Activated CD4-positive, alpha-beta memory T cell treated with anti-CD3 and anti-CD28 coated beads for 36 hours (primary cell): ENCODE data around the gene WDR45. TPM values are rescaled to one million over a fixed set of nuclear protein-coding genes. Genes with fewer than 3 reads are reported as not detected.

Experiments used
- CTCF ChIA-PET: fragments of 350-600 bp; sonication (Branson Sonifier 250); formaldehyde crosslinking; loops from one replicate; lab custom pipeline; 2021; ENCODE audit warnings: antibody characterized with exemption, inconsistent platforms; lab: Charles Lee
- POLR2A ChIA-PET: fragments of 350-600 bp; sonication (Branson Sonifier 250); formaldehyde crosslinking; loops from one replicate; lab custom pipeline; 2021; ENCODE audit warnings: antibody characterized with exemption; lab: Charles Lee
- DNase-seq: peaks from one replicate; pipeline ENCODE4 v3.0.0-alpha.2; 2020
- H3K27ac Mint-ChIP-seq: one replicate; pipeline ENCODE4 v1.8.0; 2021; ENCODE audit warnings: mixed read lengths
- H3K27me3 Mint-ChIP-seq: one replicate; pipeline ENCODE4 v1.8.0; 2021; ENCODE audit warnings: mixed read lengths
- H3K36me3 Mint-ChIP-seq: one replicate; pipeline ENCODE4 v1.8.0; 2021; ENCODE audit warnings: mixed read lengths
- H3K4me1 Mint-ChIP-seq: one replicate; pipeline ENCODE4 v1.8.0; 2021; ENCODE audit warnings: low read depth, mixed read lengths
- H3K4me3 Mint-ChIP-seq: one replicate; pipeline ENCODE4 v1.8.0; 2021; ENCODE audit warnings: mild to moderate bottlenecking, mixed read lengths
- H3K9me3 Mint-ChIP-seq: one replicate; pipeline ENCODE4 v1.8.0; 2021; ENCODE audit warnings: mixed read lengths
- intact Hi-C: fragments of 100-400 bp; cut with micrococcal nuclease; formaldehyde crosslinking; loops from one replicate; pipeline ENCODE4 v1.15.1; 2023
- total RNA-seq, 2 experiments: library from RNA; stranded (reverse); gene quantifications; one replicate each; pipeline ENCODE4 v1.2.3, GENCODE V29; 2021

WDR45 gene
- total RNA-seq, 2 experiments from 2014 or later = 23.3 to 28.9 TPM

DNA sequence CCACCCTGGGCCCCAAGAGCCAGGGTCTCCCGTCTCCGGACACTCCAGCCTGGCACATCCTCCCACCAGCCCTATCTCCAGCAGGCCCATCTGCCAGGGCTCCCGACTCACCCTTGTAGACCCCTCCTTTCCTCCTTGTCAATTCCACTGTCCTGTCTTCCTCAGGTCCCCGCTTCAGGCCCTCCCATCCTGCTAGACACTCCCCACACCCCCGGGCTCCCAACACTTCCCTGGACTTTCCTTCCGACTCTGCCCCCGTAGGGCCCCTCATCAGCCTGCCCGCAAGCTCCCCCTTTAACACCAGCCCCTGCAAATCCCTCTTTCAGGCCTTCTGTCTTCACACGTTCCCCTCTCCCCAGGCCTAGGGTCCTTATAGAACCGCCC, 7.0 kb downstream of the WDR45 start:
- H3K9me3 Mint-ChIP-seq = no peaks in the 10 kb centered on the region
- H3K27ac Mint-ChIP-seq = no peak overlapping the region
- intact Hi-C loops = no loop called here
- H3K4me3 Mint-ChIP-seq = peak overlapping the region; percentile 77
- POLR2A ChIA-PET = no interaction called here
- H3K4me1 Mint-ChIP-seq = peaks cover 10% of the 10 kb centered on the region
- peaks cover 5% of the 10 kb centered on the region for H3K36me3 Mint-ChIP-seq
- no peaks in the 10 kb centered on the region for H3K27me3 Mint-ChIP-seq
- no peak for DNase-seq
- CTCF ChIA-PET = no interaction called here

DNA sequence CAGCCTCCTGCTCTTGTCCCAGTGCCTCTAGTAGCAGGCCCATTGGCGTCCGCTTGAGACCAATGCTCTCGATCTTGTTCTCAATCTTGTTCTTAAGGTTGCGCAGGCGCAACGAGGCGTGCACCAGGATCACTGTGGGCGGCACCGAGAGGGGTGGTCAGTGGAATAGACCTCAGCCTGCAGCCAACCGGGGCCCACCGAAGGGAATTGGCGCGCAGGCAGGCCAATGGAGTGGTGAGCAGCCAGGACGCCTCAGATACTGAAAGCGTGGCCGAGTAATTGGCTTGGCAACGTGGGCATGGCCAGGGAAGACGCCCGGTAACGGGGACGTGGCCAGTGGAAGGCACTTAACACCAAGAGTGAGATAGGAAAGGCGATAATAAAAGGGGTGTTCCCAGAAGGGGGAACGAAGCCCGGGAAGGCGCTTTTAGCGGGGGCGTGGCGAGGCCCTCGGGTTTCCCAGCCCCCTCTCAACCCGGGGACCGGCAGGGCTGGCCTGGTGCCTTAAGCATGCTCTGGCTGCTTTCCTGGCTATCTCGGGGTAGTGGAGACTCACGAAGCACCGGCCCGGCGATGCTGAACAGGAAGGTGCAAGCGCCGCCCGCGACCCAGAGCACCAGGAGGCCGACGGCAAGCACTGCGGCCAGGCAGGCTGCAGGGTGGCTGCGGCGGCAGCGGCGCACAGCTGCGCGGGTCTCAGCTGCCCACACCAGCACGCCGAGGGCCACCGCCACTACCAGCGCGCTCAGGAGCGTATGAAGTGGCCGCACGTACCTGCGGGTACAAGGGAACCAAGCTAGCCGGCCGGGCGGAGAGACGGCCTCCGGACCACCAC, 7.6 kb downstream of the WDR45 start:
- ChIA-PET POLR2A (no interaction called here), CTCF (no interaction called here)
- no peaks in the 10 kb centered on the region for H3K9me3 Mint-ChIP-seq
- no peak for DNase-seq
- H3K36me3 Mint-ChIP-seq = peaks cover 5% of the 10 kb centered on the region
- H3K4me1 Mint-ChIP-seq = peaks cover 10% of the 10 kb centered on the region
- intact Hi-C loops = no loop called here
- H3K4me3 Mint-ChIP-seq = no peak overlapping the region
- no peaks in the 10 kb centered on the region for H3K27me3 Mint-ChIP-seq
- no peak overlapping the region for H3K27ac Mint-ChIP-seq

DNA sequence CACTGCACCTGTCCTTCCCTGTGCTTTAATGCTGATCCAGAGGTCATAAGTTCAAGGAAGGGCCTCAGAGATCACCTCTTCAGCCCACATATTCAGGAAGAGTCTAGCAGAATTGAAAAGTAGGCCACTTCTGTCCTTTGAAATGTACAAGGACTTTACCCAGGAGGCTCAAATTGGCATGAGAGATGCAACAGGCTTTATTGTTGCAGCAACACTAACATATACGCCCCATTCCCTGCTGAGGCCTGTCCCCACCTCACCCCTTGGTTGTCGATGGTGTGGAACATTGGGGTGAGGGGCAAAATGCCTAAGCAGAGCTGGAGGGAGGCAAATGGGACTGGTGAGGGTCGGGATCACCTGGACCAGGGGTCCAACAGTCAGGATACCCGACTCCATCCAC, 8.7 kb downstream of the WDR45 start:
- Mint-ChIP-seq H3K27ac (no peak overlapping the region), H3K36me3 (peaks cover 5% of the 10 kb centered on the region), H3K4me1 (peaks cover 10% of the 10 kb centered on the region), H3K4me3 (no peak overlapping the region), H3K27me3 (no peaks in the 10 kb centered on the region), H3K9me3 (no peaks in the 10 kb centered on the region)
- intact Hi-C loops = no loop called here
- no peak for DNase-seq
- POLR2A ChIA-PET = no interaction called here
- CTCF ChIA-PET = interaction anchor here (1.0 kb wide), 1 partner anchor 27 kb away, joined by 3 read pairs; no protein-coding TSS in a partner anchor

DNA sequence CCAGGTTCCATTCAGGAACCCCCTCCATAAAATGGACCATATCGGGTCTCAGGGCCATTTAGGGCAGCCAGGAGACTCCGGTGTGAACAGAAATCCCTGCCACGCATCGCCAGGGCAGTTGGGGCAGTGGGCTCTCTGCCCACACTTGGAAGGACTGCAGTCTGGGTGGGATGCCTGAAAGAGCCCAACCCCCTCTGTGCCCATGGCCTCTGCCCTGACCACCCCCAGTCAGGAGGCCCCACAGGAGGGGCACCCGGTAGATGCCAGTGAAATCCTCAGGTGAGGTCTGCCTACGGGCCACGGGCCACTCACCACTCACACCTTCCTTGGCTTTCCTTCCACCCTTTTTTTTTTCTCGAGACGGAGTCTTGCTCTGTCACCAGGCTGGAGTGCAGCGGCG, 10.6 kb downstream of the WDR45 start:
- H3K9me3 Mint-ChIP-seq = no peaks in the 10 kb centered on the region
- ChIA-PET CTCF (no interaction called here), POLR2A (no interaction called here)
- intact Hi-C loops = no loop called here
- no peak for DNase-seq
- no peaks in the 10 kb centered on the region for H3K27me3 Mint-ChIP-seq
- peaks cover 5% of the 10 kb centered on the region for H3K36me3 Mint-ChIP-seq
- no peak overlapping the region for H3K4me3 Mint-ChIP-seq
- H3K4me1 Mint-ChIP-seq = peaks cover 7% of the 10 kb centered on the region
- no peak overlapping the region for H3K27ac Mint-ChIP-seq

DNA sequence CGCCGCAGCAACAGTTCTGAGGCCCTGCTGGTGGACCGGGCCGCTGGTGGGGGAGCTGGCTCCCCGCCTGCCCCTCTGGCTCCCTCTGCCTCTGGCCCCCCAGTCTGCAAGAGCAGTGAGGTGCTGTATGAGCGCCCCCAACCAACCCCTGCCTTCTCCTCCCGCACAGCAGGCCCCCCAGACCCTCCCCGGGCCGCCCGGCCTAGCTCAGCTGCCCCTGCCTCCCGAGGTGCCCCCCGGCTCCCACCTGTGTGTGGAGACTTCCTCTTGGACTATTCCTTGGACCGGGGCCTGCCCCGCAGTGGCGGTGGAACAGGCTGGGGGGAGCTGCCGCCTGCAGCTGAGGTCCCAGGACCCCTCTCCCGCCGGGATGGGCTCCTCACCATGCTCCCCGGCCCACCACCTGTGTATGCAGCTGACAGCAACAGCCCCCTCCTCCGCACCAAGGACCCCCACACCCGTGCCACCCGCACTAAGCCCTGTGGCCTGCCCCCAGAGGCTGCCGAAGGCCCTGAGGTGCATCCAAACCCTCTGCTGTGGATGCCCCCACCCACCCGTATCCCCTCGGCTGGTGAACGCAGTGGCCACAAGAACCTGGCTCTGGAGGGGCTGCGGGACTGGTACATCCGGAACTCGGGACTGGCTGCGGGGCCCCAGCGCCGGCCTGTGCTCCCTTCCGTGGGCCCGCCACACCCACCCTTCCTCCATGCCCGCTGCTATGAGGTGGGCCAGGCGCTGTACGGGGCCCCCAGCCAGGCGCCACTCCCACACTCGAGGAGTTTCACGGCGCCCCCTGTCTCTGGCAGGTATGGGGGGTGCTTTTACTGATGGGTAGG, 12.2 kb downstream of the WDR45 start:
- Mint-ChIP-seq H3K4me1 (no peaks in the 10 kb centered on the region), H3K4me3 (no peak overlapping the region), H3K27ac (no peak overlapping the region), H3K9me3 (no peaks in the 10 kb centered on the region), H3K27me3 (no peaks in the 10 kb centered on the region), H3K36me3 (peaks cover 5% of the 10 kb centered on the region)
- no peak for DNase-seq
- ChIA-PET CTCF (no interaction called here), POLR2A (no interaction called here)
- intact Hi-C loops = no loop called here

DNA sequence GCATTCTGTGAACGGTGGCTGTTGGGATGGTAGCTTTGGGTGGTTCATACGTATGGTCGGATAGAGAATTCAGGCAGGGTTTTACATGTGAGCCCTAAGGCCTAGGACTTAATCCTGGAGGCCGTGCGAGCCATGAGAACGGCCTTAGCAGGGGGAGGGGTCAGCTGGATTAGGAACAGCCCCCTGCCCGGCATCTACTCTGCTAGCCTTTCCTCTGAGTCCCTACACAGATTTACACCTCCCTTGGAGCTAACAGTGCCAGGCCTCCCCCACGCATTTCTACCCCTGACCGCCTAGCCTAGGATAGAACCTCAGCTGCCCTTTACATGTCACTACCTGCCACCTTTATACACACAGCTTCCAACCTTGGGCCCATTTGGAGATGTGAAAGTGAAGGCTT, 13.0 kb downstream of the WDR45 start:
- no peaks in the 10 kb centered on the region for H3K27me3 Mint-ChIP-seq
- no peak for DNase-seq
- no peak overlapping the region for H3K4me3 Mint-ChIP-seq
- intact Hi-C loops = no loop called here
- H3K27ac Mint-ChIP-seq = no peak overlapping the region
- peaks cover 2% of the 10 kb centered on the region for H3K36me3 Mint-ChIP-seq
- no peaks in the 10 kb centered on the region for H3K4me1 Mint-ChIP-seq
- H3K9me3 Mint-ChIP-seq = no peaks in the 10 kb centered on the region
- CTCF ChIA-PET = no interaction called here
- POLR2A ChIA-PET = no interaction called here

DNA sequence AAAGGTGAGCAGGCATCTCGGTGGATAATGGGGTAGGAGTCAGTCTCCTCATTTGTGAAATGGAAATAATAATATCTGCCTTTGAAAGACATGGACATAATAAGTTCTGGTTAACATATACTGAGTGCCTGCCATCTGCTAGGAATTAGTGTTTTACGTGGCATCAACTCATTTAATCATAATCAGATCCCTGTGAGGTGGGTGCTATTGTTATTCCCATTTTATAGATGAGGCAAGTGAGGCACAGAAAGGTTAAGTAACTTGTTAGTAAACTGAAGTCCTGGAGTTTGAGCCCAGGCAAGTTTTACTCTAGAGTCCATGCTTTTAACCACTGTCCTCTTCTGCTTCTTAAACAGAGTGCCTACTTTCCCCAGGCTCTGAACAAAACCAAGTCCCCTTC, 13.4 kb downstream of the WDR45 start:
- POLR2A ChIA-PET = no interaction called here
- Mint-ChIP-seq H3K27me3 (no peaks in the 10 kb centered on the region), H3K4me1 (no peaks in the 10 kb centered on the region), H3K9me3 (no peaks in the 10 kb centered on the region), H3K4me3 (no peak overlapping the region), H3K27ac (no peak overlapping the region), H3K36me3 (no peaks in the 10 kb centered on the region)
- no peak for DNase-seq
- CTCF ChIA-PET = no interaction called here
- intact Hi-C loops = no loop called here

DNA sequence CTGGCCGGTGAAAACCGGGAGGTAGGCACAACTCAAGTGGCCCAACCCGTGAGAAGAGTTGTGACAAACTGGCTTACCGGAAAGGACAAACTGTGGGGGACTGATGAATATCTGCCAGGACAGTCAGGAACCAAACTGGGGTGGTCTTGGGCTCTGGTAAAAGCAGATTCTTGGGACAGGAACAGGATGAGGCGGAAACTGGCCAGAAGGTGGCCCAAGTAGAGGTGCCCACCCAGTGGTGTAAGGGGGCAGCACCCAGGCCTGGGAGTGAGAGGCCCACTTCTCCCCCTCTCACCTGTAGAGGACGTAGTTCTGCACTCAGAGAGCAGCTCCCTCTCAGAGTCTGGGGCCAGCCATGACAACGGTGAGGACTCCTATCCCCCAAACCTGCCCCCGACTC, 15.0 kb downstream of the WDR45 start:
- Mint-ChIP-seq H3K4me1 (no peaks in the 10 kb centered on the region), H3K27me3 (no peaks in the 10 kb centered on the region), H3K27ac (no peak overlapping the region), H3K9me3 (no peaks in the 10 kb centered on the region), H3K36me3 (no peaks in the 10 kb centered on the region), H3K4me3 (no peak overlapping the region)
- DNase-seq = no peak
- ChIA-PET CTCF (no interaction called here), POLR2A (no interaction called here)
- intact Hi-C loops = no loop called here

DNA sequence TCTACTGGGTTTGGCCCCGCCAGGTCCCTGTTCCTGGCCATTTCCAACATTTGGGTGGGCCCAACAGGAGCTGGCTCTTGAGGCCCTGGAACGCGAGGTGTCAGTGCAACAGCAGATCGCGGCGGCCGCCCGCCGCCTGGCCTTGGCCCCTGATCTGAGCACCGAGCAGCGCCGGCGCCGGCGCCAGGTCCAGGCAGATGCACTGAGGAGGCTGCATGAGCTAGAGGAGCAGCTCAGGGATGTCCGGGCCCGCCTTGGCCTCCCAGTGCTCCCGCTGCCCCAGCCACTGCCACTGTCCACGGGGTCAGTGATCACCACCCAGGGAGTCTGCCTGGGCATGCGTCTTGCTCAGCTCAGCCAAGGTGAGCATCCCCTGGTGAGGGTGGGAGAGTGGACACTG, 15.4 kb downstream of the WDR45 start:
- intact Hi-C loops = no loop called here
- CTCF ChIA-PET = no interaction called here
- DNase-seq = no peak
- POLR2A ChIA-PET = no interaction called here
- Mint-ChIP-seq H3K36me3 (no peaks in the 10 kb centered on the region), H3K27me3 (no peaks in the 10 kb centered on the region), H3K27ac (no peak overlapping the region), H3K4me1 (no peaks in the 10 kb centered on the region), H3K9me3 (no peaks in the 10 kb centered on the region), H3K4me3 (no peak overlapping the region)

DNA sequence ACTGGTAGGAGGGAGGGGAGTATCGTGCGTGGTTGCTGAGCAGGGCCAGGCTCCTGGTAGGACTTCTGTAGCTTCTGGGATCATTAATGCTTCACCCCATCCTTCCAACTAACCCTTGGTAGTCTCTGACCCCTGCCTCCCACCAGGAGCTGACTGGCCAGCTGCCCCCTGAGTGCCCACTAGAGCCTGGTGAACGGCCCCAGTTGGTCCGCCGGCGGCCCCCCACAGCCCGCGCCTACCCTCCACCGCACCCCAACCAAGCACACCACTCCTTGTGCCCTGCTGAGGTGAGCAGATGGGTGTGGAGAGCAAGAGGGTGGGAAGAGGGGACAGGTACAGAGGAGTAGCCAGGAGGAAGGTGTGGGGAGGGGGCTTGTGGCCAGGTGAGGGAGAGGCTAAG, 16.0 kb downstream of the WDR45 start:
- no peak for DNase-seq
- ChIA-PET POLR2A (no interaction called here), CTCF (no interaction called here)
- H3K27ac Mint-ChIP-seq = no peak overlapping the region
- no peaks in the 10 kb centered on the region for H3K9me3 Mint-ChIP-seq
- no peaks in the 10 kb centered on the region for H3K4me1 Mint-ChIP-seq
- no peak overlapping the region for H3K4me3 Mint-ChIP-seq
- H3K36me3 Mint-ChIP-seq = no peaks in the 10 kb centered on the region
- intact Hi-C loops = no loop called here
- no peaks in the 10 kb centered on the region for H3K27me3 Mint-ChIP-seq

DNA sequence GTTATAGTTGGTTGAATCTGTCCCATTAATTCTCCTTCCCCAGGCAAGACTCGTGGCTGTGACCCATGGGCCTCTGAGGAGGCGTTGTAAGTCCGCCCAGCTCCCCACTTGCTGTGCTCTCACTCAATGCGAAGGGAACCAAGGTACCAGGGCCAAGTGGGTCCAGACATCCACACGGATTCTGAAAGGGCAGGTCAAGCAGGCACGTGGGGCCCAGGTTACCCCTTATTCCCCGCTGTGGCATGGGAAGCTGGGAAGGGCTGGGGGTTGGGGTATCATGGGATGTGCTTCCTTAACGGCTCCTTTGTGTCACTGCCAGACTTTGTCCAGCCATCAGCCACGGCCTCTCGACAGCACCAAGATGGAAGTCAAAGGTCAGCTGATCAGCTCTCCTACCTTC, 17.8 kb downstream of the WDR45 start:
- no peak for DNase-seq
- peaks cover 2% of the 10 kb centered on the region for H3K4me1 Mint-ChIP-seq
- H3K36me3 Mint-ChIP-seq = no peaks in the 10 kb centered on the region
- H3K27ac Mint-ChIP-seq = no peak overlapping the region
- intact Hi-C loops = no loop called here
- H3K4me3 Mint-ChIP-seq = no peak overlapping the region
- H3K27me3 Mint-ChIP-seq = no peaks in the 10 kb centered on the region
- H3K9me3 Mint-ChIP-seq = no peaks in the 10 kb centered on the region
- POLR2A ChIA-PET = no interaction called here
- CTCF ChIA-PET = no interaction called here

DNA sequence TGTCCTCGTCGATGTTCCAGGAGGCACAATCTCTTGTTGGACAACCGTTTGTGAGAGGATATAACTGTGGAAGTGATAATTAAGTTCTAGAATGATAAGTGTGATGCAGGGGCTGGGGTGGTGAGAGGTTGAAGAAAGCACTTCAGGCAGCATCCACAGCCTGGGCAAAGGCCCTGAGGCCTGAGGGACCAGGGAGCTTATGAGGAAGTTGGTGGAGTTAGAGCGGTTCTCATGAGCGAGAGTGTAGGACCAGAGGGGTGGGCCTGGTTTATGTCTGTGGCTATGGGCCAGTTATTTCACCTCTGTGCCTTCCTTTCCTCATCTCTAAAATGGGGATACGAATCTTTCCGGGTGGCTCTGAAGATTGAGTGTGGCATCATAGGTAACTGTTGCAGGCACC, 18.2 kb downstream of the WDR45 start:
- no peak overlapping the region for H3K27ac Mint-ChIP-seq

More for the DNA sequence above, 18.2 kb downstream of the WDR45 start:
- DNase-seq = no peak
- ChIA-PET POLR2A (no interaction called here), CTCF (no interaction called here)
- Mint-ChIP-seq H3K27me3 (no peaks in the 10 kb centered on the region), H3K9me3 (no peaks in the 10 kb centered on the region), H3K36me3 (no peaks in the 10 kb centered on the region), H3K4me1 (peaks cover 5% of the 10 kb centered on the region), H3K4me3 (no peak overlapping the region)
- intact Hi-C loops = no loop called here
